Measurements from ENCODE around the gene OR1S1. TPM values are rescaled to one million over a fixed set of nuclear protein-coding genes. Genes with fewer than 3 reads are reported as not detected.

OR1S1 gene
- total RNA-seq, 1 experiment from 2014 or later, result not detected

Other genes with a start within 250 kb of the OR1S1 start
- gene OR9Q1, start 188.8 kb upstream of the OR1S1 start, total RNA-seq (2014; rRNA removed; shearing (Covaris generic)), result not detected in 2 replicates
- gene OR6Q1, start 181.8 kb upstream of the OR1S1 start, total RNA-seq (2014; rRNA removed; shearing (Covaris generic)), result not detected in 2 replicates
- gene OR9I1, start 87.2 kb upstream of the OR1S1 start, total RNA-seq (2014; rRNA removed; shearing (Covaris generic)), result not detected in 2 replicates
- not detected in 2 replicates for gene OR9Q2, start 23.6 kb upstream of the OR1S1 start, total RNA-seq (2014; rRNA removed; shearing (Covaris generic))
- not detected in 2 replicates for gene OR1S2, start 8.6 kb upstream of the OR1S1 start, total RNA-seq (2014; rRNA removed; shearing (Covaris generic))
- not detected in 2 replicates for gene OR10Q1, start 16.2 kb downstream of the OR1S1 start, total RNA-seq (2014; rRNA removed; shearing (Covaris generic))
- not detected in 2 replicates for gene OR10W1, start 55.5 kb downstream of the OR1S1 start, total RNA-seq (2014; rRNA removed; shearing (Covaris generic))
- gene OR5B17, start 146.3 kb downstream of the OR1S1 start, total RNA-seq (2014; rRNA removed; shearing (Covaris generic)), result not detected in 2 replicates
- not detected in 2 replicates for gene OR5B3, start 194.2 kb downstream of the OR1S1 start, total RNA-seq (2014; rRNA removed; shearing (Covaris generic))
- not detected in 2 replicates for gene OR5B2, start 215.4 kb downstream of the OR1S1 start, total RNA-seq (2014; rRNA removed; shearing (Covaris generic))
- not detected in 2 replicates for gene OR5B12, start 229.5 kb downstream of the OR1S1 start, total RNA-seq (2014; rRNA removed; shearing (Covaris generic))